ENCODE measurements around the gene FHL2. TPM values are rescaled to one million over a fixed set of nuclear protein-coding genes. Genes with fewer than 3 reads are reported as not detected.
A peak's percentile ranks its signal among the peaks of the same experiment; 100 is the strongest.

FHL2 gene
- total RNA-seq, 1 donor from 2014 or later = 13.8 TPM

DNA sequence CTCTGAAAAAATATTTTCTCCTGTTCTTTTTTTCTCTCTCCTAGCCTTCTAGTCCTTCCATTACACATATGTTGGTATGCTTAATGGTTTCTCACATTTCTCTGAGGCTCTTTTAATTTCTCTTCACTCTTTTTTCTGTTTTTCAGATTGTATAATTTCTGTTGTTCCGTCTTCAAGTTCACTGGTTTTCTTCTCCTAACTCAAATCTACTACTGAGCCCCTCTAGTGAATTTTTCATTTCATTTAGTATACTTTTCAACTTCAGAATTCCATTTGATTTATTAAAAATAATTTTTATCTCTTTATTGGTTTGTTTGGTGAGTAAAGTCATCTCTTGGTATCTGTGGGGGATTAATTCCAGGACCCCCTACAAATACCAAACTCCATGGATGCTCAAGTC is 41.7 kb downstream of the FHL2 start:
- Histone ChIP-seq H3K9me3 (no peaks in the 10 kb centered on the region), H3K36me3 (peaks cover 60% of the 10 kb centered on the region), H3K27me3 (no peaks in the 10 kb centered on the region), H3K4me1 (no peaks in the 10 kb centered on the region), H3K27ac (no peak overlapping the region), H3K4me3 (no peak overlapping the region)
- intact Hi-C loops (cut with DNase I) = no loop called here
- DNase-seq = no peak
- no peak for ATAC-seq
- TF ChIP-seq, protein P1, sequence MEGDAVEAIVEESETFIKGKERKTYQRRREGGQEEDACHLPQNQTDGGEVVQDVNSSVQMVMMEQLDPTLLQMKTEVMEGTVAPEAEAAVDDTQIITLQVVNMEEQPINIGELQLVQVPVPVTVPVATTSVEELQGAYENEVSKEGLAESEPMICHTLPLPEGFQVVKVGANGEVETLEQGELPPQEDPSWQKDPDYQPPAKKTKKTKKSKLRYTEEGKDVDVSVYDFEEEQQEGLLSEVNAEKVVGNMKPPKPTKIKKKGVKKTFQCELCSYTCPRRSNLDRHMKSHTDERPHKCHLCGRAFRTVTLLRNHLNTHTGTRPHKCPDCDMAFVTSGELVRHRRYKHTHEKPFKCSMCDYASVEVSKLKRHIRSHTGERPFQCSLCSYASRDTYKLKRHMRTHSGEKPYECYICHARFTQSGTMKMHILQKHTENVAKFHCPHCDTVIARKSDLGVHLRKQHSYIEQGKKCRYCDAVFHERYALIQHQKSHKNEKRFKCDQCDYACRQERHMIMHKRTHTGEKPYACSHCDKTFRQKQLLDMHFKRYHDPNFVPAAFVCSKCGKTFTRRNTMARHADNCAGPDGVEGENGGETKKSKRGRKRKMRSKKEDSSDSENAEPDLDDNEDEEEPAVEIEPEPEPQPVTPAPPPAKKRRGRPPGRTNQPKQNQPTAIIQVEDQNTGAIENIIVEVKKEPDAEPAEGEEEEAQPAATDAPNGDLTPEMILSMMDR (IDR thresholded peaks at IDR 0.05) = no peak

DNA sequence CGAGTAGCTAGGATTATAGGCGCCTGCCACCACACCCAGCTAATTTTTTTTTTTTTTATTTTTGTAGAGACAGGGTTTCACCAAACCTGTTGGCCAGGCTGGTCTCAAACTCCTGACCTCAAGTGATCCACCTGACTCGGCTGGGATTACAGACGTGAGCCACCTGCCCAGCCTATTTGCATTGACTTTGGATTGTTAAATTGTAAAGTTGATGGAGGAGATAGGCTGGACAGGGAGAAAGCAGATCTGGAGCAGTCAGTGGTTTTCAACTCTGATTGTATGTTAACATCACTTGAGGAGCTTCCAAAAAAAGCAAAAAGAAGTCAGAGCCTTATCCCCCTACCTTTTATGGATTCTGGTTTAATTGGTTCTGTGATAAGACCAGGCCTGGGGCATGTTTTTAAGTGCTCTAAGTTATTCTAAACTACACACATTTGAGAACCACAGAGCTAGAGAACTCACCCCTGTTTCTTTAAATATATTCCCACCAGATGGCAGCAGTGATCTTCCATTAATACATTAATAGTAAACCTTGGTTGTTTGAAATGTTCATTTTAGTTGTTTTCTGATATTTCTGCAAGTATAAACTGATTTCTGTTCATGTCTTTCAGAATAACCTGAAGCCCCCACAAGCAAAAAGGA is 54.0 kb downstream of the FHL2 start:
- intact Hi-C loops (cut with DNase I) = no loop called here
- Histone ChIP-seq H3K9me3 (no peaks in the 10 kb centered on the region), H3K27ac (no peak overlapping the region), H3K4me3 (no peak overlapping the region), H3K27me3 (no peaks in the 10 kb centered on the region), H3K36me3 (peaks cover 98% of the 10 kb centered on the region), H3K4me1 (no peaks in the 10 kb centered on the region)
- TF ChIP-seq, protein P1 (IDR thresholded peaks at IDR 0.05) = peak; percentile 30
- no peak for DNase-seq
- no peak for ATAC-seq

DNA sequence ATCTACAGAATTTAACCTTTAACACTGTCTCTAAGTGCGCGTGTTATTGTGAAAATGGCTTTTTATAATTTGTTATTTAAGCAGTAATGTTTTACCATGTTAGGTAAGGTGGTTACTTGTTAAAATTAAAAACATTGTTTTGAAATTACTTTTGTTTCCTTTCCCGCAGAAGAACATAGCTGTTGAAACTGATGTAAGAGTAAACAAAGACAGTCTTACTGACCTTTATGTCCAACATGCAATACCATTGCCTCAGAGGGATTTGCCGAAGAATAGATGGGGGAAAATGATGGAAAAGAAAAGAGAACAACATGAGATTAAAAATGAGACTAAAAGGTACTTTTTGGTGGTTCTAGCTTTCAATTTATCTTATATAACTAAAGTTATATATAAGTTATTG is 59.4 kb downstream of the FHL2 start:
- intact Hi-C loops (cut with DNase I) = no loop called here
- peaks cover 48% of the 10 kb centered on the region for H3K36me3 ChIP-seq
- ATAC-seq (no peak), DNase-seq (no peak)
- TF ChIP-seq, protein P1 (IDR thresholded peaks at IDR 0.05) = no peak
- H3K9me3 ChIP-seq = no peaks in the 10 kb centered on the region
- H3K4me3 ChIP-seq = no peak overlapping the region
- no peaks in the 10 kb centered on the region for H3K27me3 ChIP-seq
- H3K4me1 ChIP-seq = peaks cover 14% of the 10 kb centered on the region
- no peak overlapping the region for H3K27ac ChIP-seq

DNA sequence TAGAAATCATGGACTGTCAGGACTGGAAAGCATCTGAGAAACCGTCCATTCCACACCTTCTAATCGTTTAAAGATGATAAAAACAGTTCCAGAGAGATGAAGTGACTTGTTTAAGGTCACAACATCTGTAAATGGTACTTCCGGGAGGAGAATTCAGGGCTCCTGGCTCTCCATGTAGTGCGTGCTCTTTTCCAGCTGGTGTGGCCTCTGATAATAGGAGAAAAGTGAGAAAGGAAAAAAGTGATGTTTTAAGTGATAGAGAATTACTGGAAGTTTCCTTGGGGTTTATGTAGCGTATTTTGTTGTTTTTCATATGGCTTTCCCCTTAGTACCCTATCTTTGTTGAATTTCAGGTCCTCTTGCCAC is 60.8 kb downstream of the FHL2 start:
- Histone ChIP-seq H3K4me3 (peak overlapping the region; percentile 87), H3K4me1 (peaks cover 14% of the 10 kb centered on the region), H3K9me3 (no peaks in the 10 kb centered on the region), H3K36me3 (peaks cover 34% of the 10 kb centered on the region), H3K27me3 (no peaks in the 10 kb centered on the region), H3K27ac (peak overlapping the region; percentile 96)
- ATAC-seq (no peak), DNase-seq (no peak)
- TF ChIP-seq, protein P1 (IDR thresholded peaks at IDR 0.05) = no peak
- intact Hi-C loops (cut with DNase I) = no loop called here

DNA sequence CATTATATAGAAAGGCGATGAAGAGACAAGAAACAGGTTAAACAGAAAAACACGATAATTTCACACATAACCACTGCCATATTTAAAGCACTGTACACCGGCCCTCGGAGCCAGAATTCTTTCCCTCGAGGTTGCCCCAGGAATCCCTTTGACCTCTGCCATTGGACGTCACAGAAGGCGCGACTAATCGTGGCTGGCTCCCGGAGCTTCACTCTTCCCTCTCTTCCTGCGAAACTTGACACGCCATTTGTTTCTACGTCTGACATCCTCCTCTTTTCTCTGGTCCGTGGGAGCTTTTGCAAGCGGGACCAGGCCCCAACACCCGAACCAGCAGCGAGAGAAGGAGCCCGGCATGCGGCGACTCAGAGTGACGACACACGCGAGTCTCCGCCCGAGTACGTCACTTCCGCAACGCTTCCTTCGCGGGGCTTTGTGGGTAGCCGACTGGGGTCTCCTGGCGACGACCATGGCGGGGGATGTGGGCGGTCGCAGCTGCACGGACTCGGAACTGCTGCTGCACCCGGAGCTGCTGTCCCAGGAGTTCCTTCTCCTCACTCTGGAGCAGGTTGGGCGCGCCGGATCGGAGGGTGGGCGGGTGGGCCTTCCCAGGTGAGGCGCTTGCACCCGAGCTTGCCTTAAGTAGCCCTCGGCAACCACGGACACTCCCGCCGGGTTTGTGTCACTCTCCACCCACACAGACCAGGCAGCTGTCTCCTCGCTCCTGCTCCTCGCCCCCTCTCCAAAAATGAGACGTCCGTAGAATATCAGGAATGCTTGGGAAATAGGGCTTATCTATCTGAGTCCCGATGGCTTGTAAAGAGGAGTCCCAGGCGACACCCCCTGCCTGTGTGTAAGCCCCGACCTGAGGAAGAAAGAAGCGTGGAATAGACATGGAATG is 61.5 kb downstream of the FHL2 start, which contains the start of gene C2orf49:
Gene C2orf49 (plus strand): TSS at position 419 of the 898 bp plus-strand sequence. CDS start 48 bp downstream, at position 467.
- Histone ChIP-seq H3K27me3 (no peaks in the 10 kb centered on the region), H3K4me1 (peaks cover 14% of the 10 kb centered on the region), H3K4me3 (peak within 1 kb of the TSS; percentile 87), H3K9me3 (no peaks in the 10 kb centered on the region), H3K27ac (peak within 1 kb of the TSS; percentile 96), H3K36me3 (peaks cover 28% of the 10 kb centered on the region)
- TF ChIP-seq, protein P1 (IDR thresholded peaks at IDR 0.05) = no peak
- peak; percentile 98 for ATAC-seq
- DNase-seq = peak; percentile 93
- intact Hi-C loops (cut with DNase I) = no loop called here

Measured in upper lobe of right lung (tissue), 1 donor.